SHP77 (cell line): ENCODE results near the gene TMEFF2.

Experiments used
- DNase-seq, 2 experiments: peaks; one replicate each; lab custom pipeline; 2025; lab: John Stamatoyannopoulos, UW

TMEFF2 gene, protein sequence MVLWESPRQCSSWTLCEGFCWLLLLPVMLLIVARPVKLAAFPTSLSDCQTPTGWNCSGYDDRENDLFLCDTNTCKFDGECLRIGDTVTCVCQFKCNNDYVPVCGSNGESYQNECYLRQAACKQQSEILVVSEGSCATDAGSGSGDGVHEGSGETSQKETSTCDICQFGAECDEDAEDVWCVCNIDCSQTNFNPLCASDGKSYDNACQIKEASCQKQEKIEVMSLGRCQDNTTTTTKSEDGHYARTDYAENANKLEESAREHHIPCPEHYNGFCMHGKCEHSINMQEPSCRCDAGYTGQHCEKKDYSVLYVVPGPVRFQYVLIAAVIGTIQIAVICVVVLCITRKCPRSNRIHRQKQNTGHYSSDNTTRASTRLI

GRCh38 chr2:192194866-192195547 lies at the start of gene TMEFF2:
TSS of gene TMEFF2 (minus strand) at chr2:192194933. CDS start at chr2:192194524, 409 bp downstream.
- DNase-seq = peak; percentile 84 to 92

GRCh38 chr2:192243488-192243887 lies 48.8 kb upstream of the TMEFF2 start:
- no peak for DNase-seq

- no peak for DNase-seq
Observed at GRCh38 chr2:192236136-192236535, 41.4 kb upstream of the TMEFF2 start.

DNA sequence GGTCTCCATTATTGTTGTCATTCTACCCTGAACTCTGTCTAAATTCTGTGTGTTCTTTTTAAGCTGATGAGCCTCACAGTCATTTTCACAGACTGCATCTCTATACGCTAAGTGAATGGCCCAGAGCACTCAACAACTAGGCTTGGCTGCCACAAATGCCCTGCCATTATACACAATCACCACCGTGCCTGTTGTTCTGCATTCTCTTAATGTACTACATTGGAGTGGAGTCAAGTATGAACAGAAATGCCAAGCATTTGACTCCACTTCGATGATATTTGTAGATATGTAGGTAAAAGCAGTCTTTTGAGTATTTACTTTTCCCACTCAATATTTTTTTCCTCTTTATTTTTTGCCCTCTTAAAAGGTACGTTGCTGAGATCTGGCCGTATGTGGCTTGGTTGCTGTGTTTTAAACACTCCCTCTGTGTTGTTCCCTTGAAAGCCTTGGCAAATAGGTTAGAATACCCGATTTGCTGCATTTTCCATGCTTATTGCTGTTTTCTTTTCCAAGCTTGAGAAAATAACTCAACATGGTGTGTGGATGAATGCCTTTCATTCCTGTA lies 36.2 kb upstream of the TMEFF2 start:
- DNase-seq = no peak

DNA sequence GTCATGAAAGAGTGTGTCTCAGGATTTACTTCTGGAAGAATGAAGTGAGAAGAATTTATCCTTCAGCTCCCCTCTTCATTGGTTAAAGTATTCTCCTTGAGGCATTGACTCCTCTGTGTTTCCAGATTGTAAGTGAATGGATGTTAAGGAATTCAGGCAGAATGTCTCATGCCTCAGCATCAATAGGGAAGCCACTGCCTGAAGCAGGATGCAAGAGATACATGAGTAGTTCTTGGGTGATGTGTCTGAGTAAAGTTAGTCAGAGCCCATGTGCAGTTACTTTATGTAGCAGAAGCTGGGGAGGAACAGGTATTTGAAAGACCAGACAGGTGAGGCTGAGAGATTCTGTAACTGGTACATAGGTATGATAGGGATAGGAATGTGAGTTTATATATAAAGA lies 34.0 kb upstream of the TMEFF2 start:
- no peak for DNase-seq

GRCh38 chr2:192218970-192219369 lies 24.2 kb upstream of the TMEFF2 start:
- DNase-seq = no peak

DNA sequence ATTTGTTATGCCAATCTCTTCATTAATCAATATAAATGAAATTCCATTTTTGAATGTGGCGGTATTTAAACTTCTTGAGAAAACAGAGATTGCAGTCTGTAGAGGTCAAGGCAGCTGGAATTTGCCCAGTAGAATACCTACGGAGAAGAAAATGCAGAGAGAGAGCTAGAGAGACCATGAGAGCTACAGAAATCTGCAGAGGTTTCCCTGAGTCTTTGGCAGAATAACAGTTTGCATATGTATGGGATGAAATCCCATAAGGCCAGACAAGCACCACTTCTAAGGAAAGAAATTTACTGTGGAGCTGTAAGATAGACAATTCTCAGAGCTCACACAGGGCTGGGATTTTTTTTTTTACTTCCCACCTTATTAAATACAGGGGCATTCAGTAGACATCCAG lies 23.6 kb upstream of the TMEFF2 start:
- no peak for DNase-seq

- DNase-seq = no peak
Observed at GRCh38 chr2:192216336-192216735, 21.6 kb upstream of the TMEFF2 start.

DNA sequence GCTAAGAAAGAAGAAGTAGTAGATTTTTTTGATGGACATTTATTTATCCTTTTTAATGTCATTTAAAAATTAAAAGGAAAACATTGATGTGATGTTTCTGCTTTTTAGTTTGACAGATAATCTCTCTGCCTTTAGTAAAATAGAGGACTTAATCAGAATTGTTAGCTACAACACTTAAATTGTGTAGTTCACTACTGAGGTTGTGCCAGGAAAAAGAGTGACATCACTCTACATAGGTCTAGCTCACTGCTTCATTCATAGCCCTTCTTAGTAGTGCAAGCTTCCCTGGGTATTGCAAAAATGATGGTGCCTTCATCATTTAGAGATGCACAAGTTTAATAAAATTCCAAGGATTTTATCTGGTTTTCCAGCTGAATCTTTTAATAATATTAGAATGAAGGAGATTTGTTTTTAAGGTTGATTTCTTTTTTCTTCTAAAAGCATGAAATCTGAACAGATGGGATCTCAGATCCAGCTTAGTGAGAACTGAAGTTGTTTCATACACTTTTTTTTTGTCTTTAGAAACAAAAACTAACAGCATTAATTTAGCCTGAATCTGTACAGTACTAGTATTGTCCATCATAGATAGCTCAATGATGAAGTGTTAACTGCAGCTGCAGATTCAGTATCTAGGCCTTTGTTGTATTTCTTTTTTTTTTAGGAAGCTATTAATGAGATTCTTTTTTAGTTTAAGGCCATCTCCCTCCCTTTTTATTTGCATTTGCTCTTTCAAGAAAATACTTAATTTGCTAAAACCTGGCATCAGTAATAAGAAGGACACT lies 20.6 kb upstream of the TMEFF2 start:
- no peak for DNase-seq

GRCh38 chr2:192208848-192209247 lies 14.1 kb upstream of the TMEFF2 start:
- DNase-seq = no peak

- DNase-seq = no peak
Observed at GRCh38 chr2:192206399-192206798, 11.7 kb upstream of the TMEFF2 start.

- DNase-seq = no peak
Observed at GRCh38 chr2:192203876-192204275, 9.1 kb upstream of the TMEFF2 start.

- DNase-seq = no peak
Observed at GRCh38 chr2:192202373-192202772, 7.6 kb upstream of the TMEFF2 start.

DNA sequence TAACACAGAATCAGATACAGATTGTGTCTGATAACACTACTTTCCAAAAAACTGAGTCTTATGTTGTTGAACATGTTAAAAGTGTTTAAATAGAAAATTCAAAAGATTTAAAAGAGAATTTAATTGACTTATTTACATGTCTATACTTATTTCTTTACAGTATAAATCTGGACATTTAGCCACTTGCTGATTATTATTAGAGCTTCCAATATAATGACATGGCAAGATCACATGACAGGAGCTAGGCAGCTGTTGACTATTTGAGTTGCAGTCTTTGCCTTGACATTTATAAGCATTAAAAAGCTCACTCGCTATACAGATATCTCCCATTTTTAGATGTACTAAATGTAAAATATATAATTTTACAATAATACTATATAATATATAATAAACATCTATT lies 6.4 kb upstream of the TMEFF2 start:
- no peak for DNase-seq

DNA sequence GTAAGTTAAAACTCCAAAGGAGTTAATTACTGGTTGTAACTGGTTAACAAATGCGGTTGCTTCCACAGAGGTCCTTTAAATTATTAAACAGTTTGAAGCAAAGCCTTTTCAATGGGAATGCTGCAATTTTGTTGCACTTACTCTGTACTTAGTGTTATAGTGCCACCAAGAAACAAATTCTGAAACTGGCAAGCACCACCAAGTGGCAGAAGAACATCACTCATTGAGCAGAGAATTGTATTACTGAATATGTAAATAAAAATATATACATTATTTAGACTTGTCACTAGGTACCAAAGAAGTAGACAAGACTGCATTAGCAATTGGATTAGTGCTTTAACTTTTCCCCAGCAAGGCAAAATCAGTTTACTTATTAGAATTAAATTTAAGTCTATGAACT lies 2.6 kb upstream of the TMEFF2 start:
- DNase-seq = no peak

DNA sequence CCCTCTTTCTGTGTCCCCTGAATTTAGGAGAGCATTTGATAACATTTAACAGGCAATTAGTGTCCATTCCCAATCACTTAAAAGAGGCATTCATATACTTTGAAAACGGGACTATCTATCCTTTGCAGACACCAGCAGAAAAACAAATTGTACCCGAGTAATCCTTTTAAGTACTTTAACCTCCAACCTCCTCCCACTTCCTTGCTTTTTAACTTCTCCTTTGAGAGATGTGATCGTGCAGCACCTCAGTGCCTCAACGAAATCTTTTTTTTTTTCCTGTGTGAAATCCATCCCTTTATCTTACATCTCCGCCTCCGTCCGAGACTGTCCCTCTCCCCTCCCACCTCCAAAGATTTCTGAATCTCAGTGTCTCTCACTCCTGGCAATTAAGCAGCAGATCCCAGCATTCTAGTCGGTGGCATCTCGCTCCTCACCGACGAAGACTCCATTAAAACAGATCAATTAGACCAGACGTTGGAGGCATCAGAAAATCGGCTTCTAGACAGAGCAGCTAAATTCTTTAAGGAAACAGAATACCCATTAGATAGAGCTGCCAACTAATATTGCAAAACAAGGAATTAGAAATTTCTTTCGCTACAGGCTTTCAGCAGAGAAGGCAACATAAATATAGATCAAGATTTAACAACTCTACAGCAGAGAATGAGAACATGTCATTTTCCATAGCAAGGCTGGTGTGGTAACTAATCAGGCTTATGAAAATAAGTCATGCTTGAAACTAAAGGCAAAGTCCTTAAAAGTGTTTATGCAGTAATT lies 1.9 kb upstream of the TMEFF2 start:
- peak in 1 of 2 experiments; percentile 2 for DNase-seq

- DNase-seq = peak in 1 of 2 experiments; percentile 14
Observed at GRCh38 chr2:192195548-192196418, 1.1 kb upstream of the TMEFF2 start.

DNA sequence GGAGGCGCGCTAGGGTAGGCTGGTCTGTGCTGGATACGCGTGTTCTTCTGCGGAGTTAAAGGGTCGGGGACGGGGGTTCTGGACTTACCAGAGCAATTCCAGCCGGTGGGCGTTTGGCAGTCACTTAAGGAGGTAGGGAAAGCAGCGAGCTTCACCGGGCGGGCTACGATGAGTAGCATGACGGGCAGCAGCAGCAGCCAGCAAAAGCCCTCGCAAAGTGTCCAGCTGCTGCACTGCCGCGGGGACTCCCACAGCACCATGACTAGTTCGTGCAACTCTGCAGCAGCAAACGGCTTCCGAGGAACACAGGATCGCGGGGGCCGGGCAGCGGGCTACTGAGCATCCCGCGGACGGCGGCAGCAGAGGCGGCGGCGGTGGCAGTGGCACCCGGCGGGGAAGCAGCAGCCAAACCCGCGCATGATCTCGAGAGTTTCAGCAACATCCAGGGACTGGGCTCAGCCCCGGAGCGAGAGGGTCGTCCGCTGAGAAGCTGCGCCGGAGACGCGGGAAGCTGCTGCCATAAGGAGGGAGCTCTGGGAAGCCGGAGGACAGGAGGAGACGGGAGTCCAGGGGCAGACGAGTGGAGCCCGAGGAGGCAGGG lies 368 bp downstream of the TMEFF2 start:
- peak; percentile 20 to 25 for DNase-seq

DNA sequence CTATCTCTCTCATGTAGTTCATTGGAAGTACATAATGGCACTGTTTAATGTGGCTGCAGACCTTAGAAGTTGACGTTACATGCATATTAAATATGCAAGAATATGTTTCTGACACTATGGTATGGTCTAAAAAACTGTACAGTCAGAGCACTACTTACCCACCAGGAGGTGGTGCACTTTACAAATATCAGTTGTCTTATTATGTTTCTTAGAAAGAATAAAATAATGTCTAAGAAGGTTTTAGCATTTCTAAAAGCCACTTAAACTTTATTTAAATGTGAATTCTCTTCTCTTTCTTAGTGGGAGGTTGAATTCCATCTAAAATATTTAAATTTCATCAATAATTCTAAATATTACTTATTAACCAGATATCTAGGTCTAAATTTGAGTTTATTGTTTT lies 4.3 kb downstream of the TMEFF2 start:
- DNase-seq = peak in 1 of 2 experiments; percentile 9

DNA sequence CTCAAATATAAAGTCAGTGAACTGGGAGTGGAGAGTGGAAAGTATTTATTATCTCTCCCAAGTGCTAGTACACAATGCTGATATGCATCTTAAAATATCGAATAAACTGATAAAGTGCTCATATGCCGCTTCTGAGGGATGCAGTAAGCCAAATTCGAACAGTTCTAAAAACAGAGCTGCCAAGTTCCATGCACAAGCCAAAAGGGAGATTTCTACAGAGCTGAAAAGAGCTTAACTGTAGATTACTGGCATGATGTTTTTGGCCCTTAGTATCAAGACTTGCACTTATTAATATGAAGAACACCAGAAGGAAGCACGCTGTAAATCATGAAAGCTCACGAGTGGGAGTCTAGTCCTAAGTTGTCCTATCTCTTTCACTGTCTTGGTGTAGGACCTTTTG lies 7.9 kb downstream of the TMEFF2 start:
- DNase-seq = no peak
